SK-N-SH (cell line): ENCODE results near the gene KCNT1.

Experiments used
- EP300 ChIP-seq, 2 experiments: IDR thresholded peaks; 2 replicates each; pipeline versions ENCODE4 v1.4.0 to v1.6.1; 2012; ENCODE audit warnings: borderline replicate concordance in 1 of 2, low read depth in 1 of 2, low read length in 1 of 2
- NFIC ChIP-seq: IDR thresholded peaks from 2 replicates; pipeline ENCODE4 v1.4.0; 2012; ENCODE audit warnings: borderline replicate concordance
- POLR2AphosphoS5 ChIP-seq: IDR thresholded peaks from 2 replicates; pipeline ENCODE4 v1.6.1; 2012; ENCODE audit warnings: low read depth, low read length
- SIN3A ChIP-seq: IDR thresholded peaks from 2 replicates; pipeline ENCODE4 v1.6.1; 2012; ENCODE audit warnings: low read depth, mild to moderate bottlenecking, low read length, moderate library complexity, borderline replicate concordance
- TF ChIP-seq, protein P1 (sequence below): fragments of 200-600 bp; sonication (generic); IDR thresholded peaks from 2 replicates; pipeline ENCODE4 v1.6.1; 2017; ENCODE audit warnings: antibody characterized with exemption, mild to moderate bottlenecking, moderate library complexity

DNA sequence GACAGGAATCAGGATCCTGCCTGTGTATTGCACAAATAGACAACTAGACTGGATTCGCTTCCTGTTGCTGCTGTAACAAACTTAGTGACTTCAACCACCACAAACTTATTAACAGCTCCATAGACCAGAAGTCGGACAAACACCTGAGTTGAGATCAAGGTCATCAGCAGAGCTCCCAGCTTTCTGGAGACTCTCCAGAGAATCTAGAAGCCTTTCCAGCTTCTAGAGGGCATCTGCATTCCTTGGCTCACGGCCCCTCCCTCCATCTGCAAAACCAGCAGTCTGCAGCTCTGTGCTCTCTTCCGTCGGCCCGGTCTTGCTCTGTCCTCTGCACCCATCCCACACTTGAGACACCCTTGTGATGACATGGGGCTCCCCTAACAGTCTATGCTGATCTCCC, 99.1 kb downstream of the KCNT1 start:
- TF ChIP-seq EP300 (IDR thresholded peaks at IDR 0.05; ENCODE audit: borderline replicate concordance in 1 of 2, low read depth in 1 of 2, low read length in 1 of 2): no peak
- TF ChIP-seq, protein P1, sequence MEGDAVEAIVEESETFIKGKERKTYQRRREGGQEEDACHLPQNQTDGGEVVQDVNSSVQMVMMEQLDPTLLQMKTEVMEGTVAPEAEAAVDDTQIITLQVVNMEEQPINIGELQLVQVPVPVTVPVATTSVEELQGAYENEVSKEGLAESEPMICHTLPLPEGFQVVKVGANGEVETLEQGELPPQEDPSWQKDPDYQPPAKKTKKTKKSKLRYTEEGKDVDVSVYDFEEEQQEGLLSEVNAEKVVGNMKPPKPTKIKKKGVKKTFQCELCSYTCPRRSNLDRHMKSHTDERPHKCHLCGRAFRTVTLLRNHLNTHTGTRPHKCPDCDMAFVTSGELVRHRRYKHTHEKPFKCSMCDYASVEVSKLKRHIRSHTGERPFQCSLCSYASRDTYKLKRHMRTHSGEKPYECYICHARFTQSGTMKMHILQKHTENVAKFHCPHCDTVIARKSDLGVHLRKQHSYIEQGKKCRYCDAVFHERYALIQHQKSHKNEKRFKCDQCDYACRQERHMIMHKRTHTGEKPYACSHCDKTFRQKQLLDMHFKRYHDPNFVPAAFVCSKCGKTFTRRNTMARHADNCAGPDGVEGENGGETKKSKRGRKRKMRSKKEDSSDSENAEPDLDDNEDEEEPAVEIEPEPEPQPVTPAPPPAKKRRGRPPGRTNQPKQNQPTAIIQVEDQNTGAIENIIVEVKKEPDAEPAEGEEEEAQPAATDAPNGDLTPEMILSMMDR: no peak
- no peak for TF ChIP-seq NFIC
- TF ChIP-seq POLR2AphosphoS5: no peak
- no peak for TF ChIP-seq SIN3A
